PC-9 (cell line): ENCODE measurements around the gene LEMD3. TPM values are rescaled to one million over a fixed set of nuclear protein-coding genes. Genes with fewer than 3 reads are reported as not detected.

ENCODE experiments used
- BruUV-seq: library from RNA; stranded (reverse); fragments of 400-500 nt; replicated peaks from 2 replicates; lab custom pipeline; 2021; lab: Mats Ljungman, UMichigan
- CTCF ChIA-PET: fragments of 300-600 bp; sonication (Branson Sonifier 250); formaldehyde crosslinking; loops from one replicate; lab custom pipeline; 2022; ENCODE audit warnings: antibody characterized with exemption; lab: Charles Lee
- POLR2A ChIA-PET: fragments of 300-600 bp; sonication (Branson Sonifier 250); formaldehyde crosslinking; loops from one replicate; lab custom pipeline; 2022; ENCODE audit warnings: antibody characterized with exemption; ENCODE audit not compliant: unreplicated experiment; lab: Charles Lee
- DNase-seq, 2 experiments: peaks; one replicate each; pipeline versions ENCODE4 v3.0.0 to v3.0.0-alpha.2; 2015 to 2022; ENCODE audit warnings: mixed read lengths in 1 of 2
- H2AFZ ChIP-seq: fragments of 200-600 bp; sonication (generic); 2 replicates; pipeline ENCODE4 v1.8.1; 2017; ENCODE audit warnings: antibody characterized with exemption
- H3F3A ChIP-seq: fragments of 200-600 bp; sonication (generic); 2 replicates; pipeline ENCODE4 v1.8.1; 2017; ENCODE audit warnings: antibody characterized with exemption, mild to moderate bottlenecking, low read depth; ENCODE audit not compliant: insufficient read depth
- H3K27ac ChIP-seq: fragments of 200-600 bp; sonication (generic); 2 replicates; pipeline ENCODE4 v1.6.1; 2016; ENCODE audit warnings: mixed run types
- H3K27me3 ChIP-seq: fragments of 200-600 bp; sonication (generic); 2 replicates; pipeline ENCODE4 v1.6.1; 2016; ENCODE audit warnings: low read depth, mixed run types; ENCODE audit not compliant: insufficient read depth
- H3K36me3 ChIP-seq: fragments of 200-600 bp; sonication (generic); 2 replicates; pipeline ENCODE4 v1.6.1; 2016; ENCODE audit warnings: low read depth, mixed run types
- H3K4me1 ChIP-seq: fragments of 200-600 bp; sonication (generic); replicated peaks from 2 replicates; pipeline ENCODE4 v1.6.1; 2016; ENCODE audit warnings: mixed run types; ENCODE audit not compliant: insufficient read depth
- H3K4me2 ChIP-seq: fragments of 200-600 bp; sonication (generic); 2 replicates; pipeline ENCODE4 v1.6.1; 2017; ENCODE audit warnings: mixed run types
- H3K4me3 ChIP-seq: fragments of 200-600 bp; sonication (generic); 2 replicates; pipeline ENCODE4 v1.6.1; 2016; ENCODE audit warnings: mixed run types
- H3K79me2 ChIP-seq: fragments of 200-600 bp; sonication (generic); 2 replicates; pipeline ENCODE4 v1.6.1; 2017; ENCODE audit warnings: low read depth, mixed run types
- H3K9me2 ChIP-seq: fragments of 200-600 bp; sonication (generic); 2 replicates; pipeline ENCODE4 v1.8.1; 2017; ENCODE audit warnings: mild to moderate bottlenecking; ENCODE audit not compliant: insufficient read depth
- H3K9me3 ChIP-seq: fragments of 200-600 bp; sonication (generic); 2 replicates; pipeline ENCODE4 v1.8.1; 2016; ENCODE audit warnings: low read depth; ENCODE audit not compliant: insufficient read depth
- H4K20me1 ChIP-seq: fragments of 200-600 bp; sonication (generic); 2 replicates; pipeline ENCODE4 v1.8.1; 2017; ENCODE audit not compliant: insufficient read depth
- CTCF ChIP-seq: fragments of 200-600 bp; sonication (generic); conservative IDR thresholded peaks from 2 replicates; pipeline ENCODE4 v1.6.1; 2017; ENCODE audit warnings: mixed run types, antibody characterized with exemption, mild to moderate bottlenecking, moderate library complexity
- EZH2 ChIP-seq: fragments of 200-600 bp; sonication (generic); IDR thresholded peaks from 2 replicates; pipeline ENCODE4 v1.8.0; 2017; ENCODE audit warnings: antibody characterized with exemption, low read depth
- intact Hi-C: fragments of 100-400 bp; cut with micrococcal nuclease; formaldehyde crosslinking; loops from one replicate; pipeline ENCODE4 v1.10.0; 2022; ENCODE audit not compliant: unreplicated experiment
- total RNA-seq: library from RNA; stranded (reverse); gene quantifications from 2 replicates; pipeline ENCODE4 v1.2.3, GENCODE V29; 2021

LEMD3 gene
- total RNA-seq, 1 experiment from 2014 or later: 24.4 TPM

DNA sequence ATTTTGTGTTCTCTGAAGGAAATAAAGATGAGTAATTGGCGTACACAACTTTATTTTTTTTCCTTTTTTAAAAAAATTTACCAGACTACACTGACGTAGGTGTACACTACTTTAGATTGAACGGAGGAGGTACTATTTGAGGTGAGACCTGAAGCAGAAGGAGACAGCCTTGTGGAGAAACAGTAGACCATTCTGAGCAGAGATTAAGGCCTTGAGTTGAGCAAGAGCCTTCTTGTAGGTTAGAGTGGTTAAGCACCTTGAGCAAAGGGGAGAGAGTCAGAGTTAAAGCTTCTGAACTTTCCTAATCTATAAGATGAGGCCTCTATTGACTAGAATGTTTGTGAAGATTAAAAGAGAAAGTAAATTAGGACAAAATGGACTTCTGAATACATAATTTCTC lies 2.5 kb downstream of the LEMD3 start:
- Histone ChIP-seq H3K4me3 (peak overlapping the region; percentile 98; the same call in 1 of the 2 replicates), H4K20me1 (peaks cover 51% of the 10 kb centered on the region), H3F3A (no peaks in the 10 kb centered on the region), H3K27ac (no peak overlapping the region), H3K9me3 (no peaks in the 10 kb centered on the region), H3K4me1 (peaks cover 45% of the 10 kb centered on the region), H3K79me2 (peaks cover 73% of the 10 kb centered on the region), H2AFZ (no peak overlapping the region), H3K9me2 (peaks cover 3% of the 10 kb centered on the region; the same call in 1 of the 2 replicates), H3K4me2 (peak overlapping the region; percentile 96), H3K36me3 (peaks cover 21% of the 10 kb centered on the region), H3K27me3 (no peaks in the 10 kb centered on the region)
- TF ChIP-seq CTCF: no peak
- no peak for TF ChIP-seq EZH2
- intact Hi-C loops: no loop called here
- ChIA-PET CTCF (no interaction called here), POLR2A (no interaction called here)
- peak in 1 of 2 experiments; percentile 49 for DNase-seq
- no TSS peak for BruUV-seq

DNA sequence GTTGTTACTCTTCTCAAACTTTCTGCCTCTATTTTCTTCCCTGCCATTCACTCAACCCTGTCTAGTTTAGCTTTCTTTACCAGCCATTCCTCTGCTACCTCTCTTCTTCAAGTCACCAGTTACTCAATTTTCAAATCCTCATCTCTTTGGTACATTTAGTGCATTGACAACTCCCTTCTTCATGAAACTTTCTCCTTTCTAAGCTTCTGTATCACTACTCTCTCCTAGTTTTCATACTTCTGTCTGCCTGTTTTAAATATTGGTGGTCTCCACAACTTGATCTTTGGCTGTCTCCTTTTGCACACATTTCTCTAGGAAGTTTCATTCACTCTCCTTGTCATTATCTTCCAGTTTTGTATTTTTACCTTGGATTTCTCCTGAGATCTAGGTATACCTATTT lies 6.0 kb downstream of the LEMD3 start:
- peaks cover 4% of the 10 kb centered on the region; the same call in 1 of the 2 replicates for H3K9me2 ChIP-seq
- H3K27ac ChIP-seq: no peak overlapping the region
- no TSS peak for BruUV-seq
- peaks cover 35% of the 10 kb centered on the region for H3K4me1 ChIP-seq
- peaks cover 91% of the 10 kb centered on the region for H3K79me2 ChIP-seq
- DNase-seq: no peak
- CTCF ChIA-PET: no interaction called here
- H3K4me2 ChIP-seq: no peak overlapping the region
- H3F3A ChIP-seq: no peaks in the 10 kb centered on the region
- no peaks in the 10 kb centered on the region for H3K27me3 ChIP-seq
- H4K20me1 ChIP-seq: peaks cover 63% of the 10 kb centered on the region
- no peak overlapping the region for H2AFZ ChIP-seq
- intact Hi-C loops: no loop called here
- H3K4me3 ChIP-seq: no peak overlapping the region
- H3K36me3 ChIP-seq: peaks cover 21% of the 10 kb centered on the region
- H3K9me3 ChIP-seq: no peaks in the 10 kb centered on the region
- TF ChIP-seq CTCF (no peak), EZH2 (no peak)
- POLR2A ChIA-PET: no interaction called here

- no peak for DNase-seq
- H2AFZ ChIP-seq: no peak overlapping the region
- no peak for TF ChIP-seq CTCF
- TF ChIP-seq EZH2: no peak
- H4K20me1 ChIP-seq: peaks cover 23% of the 10 kb centered on the region
- BruUV-seq: no TSS peak
- peaks cover 5% of the 10 kb centered on the region for H3K36me3 ChIP-seq
- intact Hi-C loops: no loop called here
- ChIA-PET CTCF (no interaction called here), POLR2A (interaction anchor here (0.6 kb wide), 1 partner anchor 93 kb away, joined by 10 read pairs; no protein-coding TSS in a partner anchor)
- H3K4me2 ChIP-seq: no peak overlapping the region
- no peaks in the 10 kb centered on the region for H3K9me2 ChIP-seq
- H3K4me1 ChIP-seq: no peaks in the 10 kb centered on the region
- no peaks in the 10 kb centered on the region for H3K27me3 ChIP-seq
- H3K4me3 ChIP-seq: no peak overlapping the region
- peaks cover 86% of the 10 kb centered on the region for H3K79me2 ChIP-seq
- H3K9me3 ChIP-seq: no peaks in the 10 kb centered on the region; the same call in 1 of the 2 replicates
- H3F3A ChIP-seq: no peaks in the 10 kb centered on the region
- peak overlapping the region; percentile 11; the same call in 1 of the 2 replicates for H3K27ac ChIP-seq
Measured at GRCh38 chr12:65182012-65182739, 12.8 kb downstream of the LEMD3 start.
